NCI-H1436 treated with DMSO at 0.1 percent for 48 hours (cell line): ENCODE data around the gene ETV6.
A peak's percentile ranks its signal among the peaks of the same experiment; 100 is the strongest.

ENCODE experiments used
- DNase-seq: peaks from one replicate; lab custom pipeline; 2025; lab: John Stamatoyannopoulos, UW

ETV6 gene

DNA sequence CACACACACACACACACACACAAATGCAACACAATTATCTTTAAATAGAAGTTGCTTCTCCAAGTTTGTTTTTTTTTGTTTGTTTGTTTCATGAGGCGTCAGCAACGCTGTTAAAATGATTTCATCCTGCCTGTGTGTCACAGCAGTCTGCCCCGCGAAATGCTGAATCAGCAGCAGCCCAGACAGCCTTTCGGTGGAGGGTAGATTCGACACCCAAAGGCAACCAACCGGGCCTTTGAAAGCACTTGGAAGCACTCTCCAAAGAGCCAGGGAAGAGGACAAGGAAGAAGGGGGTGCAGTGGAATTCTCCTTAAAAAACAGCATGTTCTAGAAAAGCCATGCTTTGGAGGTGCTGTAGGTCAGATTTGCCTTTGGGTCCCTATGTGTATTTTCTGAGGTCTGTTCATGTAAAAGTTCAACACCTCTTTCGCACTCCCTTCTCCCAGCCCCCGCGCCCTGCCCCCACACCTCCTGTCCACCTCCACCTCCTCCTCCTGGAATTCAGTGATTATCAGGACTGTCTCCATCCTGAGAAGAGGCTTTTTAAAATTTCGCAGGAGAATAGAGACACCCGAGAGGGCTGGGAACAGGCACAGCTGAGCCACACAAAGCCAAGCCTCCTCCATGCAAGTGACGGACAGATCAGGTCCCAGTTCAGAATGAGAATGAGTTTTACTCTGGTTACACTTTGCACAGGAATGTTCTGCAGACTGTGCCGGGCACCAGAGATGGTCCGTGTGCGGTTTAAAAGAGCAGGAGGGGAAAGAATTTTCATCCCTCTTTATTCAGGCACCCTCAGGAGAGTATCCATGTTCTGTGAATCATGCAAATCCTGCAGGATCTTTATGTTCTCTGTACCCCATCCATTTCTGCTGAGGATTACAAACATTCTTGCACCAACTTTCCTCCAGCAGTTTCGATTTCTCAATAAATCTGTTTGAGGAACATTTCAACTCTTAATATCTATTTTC lies 177.9 kb downstream of the ETV6 start:
- no peak for DNase-seq

DNA sequence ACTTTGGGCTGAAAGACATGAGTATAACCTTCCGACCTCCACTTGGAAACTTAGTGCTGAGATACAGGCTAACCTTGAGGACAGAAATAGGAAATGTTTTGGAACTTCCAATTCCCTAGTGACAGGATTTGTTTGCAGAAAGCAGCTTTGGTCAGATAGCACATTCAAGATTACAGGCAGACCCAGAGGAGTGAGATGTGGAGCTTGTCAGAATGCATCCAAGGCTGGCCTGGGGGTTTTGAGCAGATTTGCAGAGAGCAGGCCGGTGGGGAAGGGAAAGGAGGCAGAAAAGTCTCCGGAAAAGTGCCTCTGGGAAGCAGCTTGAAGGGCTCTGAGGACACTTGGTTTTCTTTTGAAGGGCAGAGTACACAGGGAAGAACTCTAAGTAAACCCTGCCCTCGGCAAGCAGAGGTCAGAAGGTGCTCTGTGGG lies 180.3 kb downstream of the ETV6 start:
- DNase-seq, result no peak

DNA sequence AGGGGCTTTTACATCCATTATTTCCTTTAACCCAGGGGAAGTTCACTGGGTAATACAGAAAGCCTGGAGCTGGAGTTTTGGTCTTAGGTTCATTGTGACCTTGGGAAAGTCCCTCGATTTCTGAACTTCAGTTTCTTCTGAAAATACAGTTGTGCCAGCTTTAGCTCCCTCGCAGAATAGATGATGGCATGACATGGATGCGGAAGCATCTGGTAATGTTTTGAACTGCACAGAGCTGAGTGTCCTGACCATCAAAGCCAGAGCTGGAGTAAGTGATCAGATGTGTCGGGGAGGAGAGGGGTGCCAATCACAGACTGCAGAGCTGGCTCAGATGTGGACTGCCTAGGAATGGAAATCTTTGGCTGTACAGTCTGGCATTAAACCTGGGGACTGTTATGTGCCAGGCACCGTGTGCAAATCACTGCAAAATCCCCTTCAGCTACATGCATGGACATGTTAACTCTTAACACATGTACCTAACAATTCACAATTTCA lies 180.9 kb downstream of the ETV6 start:
- no peak for DNase-seq

DNA sequence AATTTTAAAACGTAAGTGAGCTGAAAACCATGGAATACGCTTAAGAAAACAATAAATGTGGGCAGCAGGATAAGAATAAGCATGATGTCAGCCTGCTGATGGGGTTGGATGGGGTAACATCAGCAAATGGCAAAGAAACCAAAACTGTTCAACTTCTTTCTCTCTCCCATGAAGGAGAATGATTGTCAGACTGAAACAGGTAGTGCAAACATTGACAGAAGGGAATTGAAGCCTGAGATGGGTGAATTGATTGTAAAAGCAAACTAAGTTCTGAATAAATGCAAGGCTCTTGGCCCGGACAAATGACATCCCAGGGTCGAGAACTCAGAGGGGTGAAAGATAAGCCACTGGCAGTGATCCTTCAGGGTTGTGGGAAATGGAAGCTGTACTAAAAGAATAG lies 182.6 kb downstream of the ETV6 start:
- DNase-seq, result no peak

DNA sequence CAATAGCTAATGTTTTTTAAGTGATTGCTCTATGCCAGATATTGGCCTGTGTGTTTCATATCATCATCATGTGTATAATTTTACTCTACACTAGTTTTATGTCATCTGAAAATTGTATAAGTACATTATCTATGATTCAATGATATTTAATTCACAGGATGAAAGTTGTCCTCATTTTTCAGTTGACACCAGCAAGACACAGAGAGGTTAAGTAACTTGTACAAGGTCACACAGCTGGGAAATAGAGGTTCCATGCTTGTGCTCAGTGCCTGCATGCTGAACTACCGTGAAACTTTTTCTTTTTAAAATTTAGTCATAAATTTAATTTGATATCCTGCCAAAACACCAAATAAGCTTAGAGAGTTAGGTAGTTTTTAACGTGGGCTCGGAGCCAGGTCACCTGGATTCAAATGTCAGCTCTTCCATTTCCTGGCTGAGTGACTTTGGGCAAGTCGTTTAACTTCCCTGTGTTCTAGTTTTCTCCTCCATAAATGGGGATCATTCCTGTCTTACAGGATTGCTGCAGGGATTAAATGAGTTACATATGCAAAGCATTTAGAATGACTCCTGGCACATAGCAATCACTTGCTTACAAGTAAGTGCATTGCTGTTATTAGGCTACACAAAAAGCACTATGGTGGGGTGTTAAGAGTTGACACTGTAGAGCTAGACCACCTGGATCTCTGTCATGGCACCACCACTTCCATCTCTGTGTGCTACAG lies 183.9 kb downstream of the ETV6 start:
- DNase-seq, result no peak

DNA sequence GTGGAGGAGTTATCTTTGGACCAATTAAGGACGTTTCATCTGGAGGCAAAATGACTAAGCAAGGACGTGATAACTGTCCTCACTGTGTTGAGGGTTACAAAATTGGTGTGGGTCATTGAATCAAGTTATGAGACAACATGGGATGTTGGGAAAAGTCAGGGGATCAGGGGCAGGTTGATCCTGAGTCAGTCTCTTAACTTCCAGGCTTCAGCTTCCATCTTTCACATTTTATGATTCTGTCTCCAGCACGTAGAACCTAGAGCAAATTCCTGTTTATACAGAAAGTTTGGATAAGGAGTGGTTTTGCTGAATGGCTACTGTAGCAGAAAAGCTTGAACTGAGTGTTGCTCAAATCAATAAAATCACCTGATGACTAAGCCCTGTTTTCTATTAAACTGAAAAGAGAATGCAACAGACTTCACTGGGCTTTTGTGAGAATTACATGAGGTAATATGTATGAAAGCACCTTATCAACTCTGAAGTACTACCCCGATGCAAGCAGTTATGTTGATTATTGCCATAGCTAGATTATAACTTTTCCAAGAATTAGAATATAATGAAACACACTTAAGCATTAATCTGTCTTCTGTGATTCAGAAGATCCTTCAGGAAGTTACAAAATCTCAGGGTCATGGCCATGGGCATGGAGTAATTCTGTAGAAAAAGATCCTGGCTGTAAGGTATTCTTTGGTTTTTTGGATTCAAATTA lies 184.8 kb downstream of the ETV6 start:
- no peak for DNase-seq

DNA sequence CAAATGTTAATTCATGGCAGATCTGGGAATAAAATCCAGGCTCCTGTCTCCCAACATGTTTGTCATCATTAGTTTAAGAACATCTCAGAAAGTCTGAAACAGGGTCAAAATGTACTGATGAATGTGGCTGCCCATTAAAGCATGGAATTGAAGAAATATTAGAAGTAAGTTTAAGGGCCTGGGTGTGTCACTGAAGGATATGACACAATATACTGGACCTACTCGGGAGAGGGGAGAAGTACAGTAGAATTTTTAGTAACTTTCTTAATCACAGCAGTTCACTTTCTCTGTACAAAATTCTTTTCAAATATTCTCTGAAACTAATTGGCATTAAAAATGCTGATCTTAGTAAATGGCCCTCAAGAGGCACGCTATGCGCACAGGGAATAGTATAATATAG lies 185.5 kb downstream of the ETV6 start:
- no peak for DNase-seq

DNA sequence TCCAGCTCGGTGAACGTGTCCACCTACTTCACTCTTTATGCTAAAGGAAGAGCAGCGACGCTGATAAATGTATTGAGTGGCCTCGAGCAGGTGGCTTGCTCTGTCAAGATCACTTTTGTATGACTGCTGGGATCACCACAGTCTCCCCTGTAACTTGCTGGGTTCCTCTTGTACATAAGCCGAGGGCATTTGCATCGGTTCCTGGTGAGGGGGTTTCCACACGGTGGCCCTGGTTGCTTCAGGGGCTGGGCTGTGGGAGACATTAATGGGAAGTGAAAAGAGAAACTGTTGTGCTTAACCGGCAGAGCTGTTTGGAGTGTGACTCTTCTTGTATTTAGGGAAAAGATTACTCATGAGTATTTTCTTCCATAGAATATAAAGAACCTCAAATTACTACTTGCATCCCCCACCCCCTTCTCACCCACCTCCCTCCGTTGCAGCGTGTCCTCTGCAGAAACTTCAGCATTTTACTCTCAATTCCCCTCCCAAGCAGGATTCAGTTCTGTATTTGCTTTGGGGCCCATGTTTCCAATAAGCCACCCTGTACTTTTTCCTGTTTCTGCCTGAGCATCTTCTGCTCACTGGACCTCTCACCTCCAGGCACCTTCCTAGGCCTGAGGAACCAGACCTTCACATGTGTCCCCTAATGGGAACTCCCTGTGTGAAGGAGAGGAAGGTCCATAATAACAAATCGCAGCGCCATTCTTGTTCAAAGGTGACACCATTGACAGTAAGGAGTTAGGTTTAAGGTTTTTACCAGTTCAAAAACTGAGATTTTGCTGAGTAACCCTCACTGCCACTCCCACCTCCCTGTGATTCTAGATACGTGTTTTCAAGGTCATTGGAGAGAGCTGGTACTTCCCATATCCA lies 187.0 kb downstream of the ETV6 start:
- no peak for DNase-seq

DNA sequence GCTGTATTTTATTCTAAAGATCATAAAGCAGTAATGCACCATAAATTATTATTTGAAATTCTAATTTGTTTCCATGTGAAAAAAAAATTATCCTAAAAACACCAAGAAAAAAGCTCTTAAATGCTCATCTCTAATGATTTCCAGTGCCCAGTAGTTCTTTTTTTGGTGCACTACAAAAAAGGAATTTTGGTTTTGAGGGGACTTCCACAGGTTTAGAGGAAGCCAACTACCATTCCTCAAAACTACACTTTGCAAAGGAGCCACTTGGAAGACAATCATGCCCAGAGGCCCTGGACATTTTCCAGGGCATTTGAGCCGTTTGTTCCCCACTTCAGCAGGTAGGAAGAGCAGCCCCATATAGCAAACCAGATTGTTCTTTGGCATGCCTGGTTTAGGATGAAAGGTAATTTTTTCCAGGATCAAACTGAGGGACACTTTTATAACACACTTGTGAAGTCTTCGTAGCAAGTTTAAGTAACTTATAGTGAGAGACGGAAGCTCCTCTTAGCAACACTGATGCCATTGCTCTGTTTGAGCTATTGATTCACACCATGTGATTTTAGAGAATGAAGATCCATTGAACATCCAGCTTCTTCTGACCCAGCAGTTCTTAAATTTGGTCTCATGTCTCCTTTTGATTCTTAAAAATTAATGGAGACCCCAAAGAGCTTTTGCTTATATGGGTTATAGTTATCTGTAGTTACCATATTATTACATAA lies 187.9 kb downstream of the ETV6 start:
- no peak for DNase-seq

DNA sequence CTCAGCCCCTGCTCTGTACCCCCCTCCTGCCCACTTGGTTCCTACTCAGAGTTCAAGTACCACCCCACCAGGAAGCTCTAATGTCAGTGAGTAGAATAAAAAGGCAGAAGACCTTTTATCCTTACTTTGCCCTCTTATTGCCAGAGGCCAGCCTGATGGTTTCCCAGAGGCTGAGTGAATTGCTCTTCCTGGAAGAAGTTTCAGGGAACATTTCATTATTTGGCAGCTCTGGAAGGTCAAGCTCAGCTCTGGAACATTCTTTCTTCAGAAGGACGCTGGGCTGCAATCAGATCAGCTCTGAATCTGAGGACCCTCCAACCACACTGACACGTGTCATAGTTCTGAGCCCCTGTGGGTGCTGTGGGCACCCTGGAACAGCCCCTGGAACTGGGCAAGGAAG lies 188.9 kb downstream of the ETV6 start:
- DNase-seq, result no peak

DNA sequence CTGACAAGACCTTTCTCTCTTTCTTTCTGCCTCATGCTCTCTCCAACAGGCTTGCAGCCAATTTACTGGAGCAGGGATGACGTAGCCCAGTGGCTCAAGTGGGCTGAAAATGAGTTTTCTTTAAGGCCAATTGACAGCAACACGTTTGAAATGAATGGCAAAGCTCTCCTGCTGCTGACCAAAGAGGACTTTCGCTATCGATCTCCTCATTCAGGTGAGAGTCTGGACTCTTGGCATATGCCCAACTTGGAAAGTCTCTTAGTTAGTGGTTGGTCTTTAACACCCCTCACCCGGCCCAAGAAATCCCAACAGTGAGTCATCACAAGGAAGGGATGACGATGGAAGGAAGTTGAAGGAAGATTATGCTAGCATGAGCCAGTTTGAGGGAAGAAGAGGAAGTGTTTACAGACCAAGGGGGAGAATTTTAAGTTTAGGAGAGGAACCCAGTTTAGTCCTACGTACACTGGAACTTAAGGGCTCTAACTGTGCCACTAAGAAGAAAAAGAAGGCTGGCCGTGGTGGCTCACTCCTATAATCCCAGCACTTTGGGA lies 189.7 kb downstream of the ETV6 start:
- peak; percentile 55 for DNase-seq

DNA sequence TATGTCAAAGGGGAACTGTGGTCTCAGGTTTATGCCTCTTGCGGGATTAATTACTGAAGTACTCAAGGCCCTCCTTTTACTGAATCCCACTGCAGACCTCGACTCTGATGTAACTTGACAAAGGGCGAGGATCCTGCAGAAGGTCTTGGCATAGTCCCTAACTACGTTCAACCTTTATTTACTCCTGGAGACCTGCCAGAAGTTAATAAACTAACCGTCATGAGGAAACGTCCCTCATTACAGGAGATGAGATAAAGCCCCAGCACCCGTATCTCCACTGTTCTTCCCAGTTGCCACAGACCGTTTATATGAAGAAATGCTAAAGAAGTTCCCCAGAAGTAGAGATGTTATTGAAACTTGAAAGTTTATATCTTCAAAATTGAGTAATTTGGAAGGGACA lies 190.9 kb downstream of the ETV6 start:
- DNase-seq, result peak; percentile 49

DNA sequence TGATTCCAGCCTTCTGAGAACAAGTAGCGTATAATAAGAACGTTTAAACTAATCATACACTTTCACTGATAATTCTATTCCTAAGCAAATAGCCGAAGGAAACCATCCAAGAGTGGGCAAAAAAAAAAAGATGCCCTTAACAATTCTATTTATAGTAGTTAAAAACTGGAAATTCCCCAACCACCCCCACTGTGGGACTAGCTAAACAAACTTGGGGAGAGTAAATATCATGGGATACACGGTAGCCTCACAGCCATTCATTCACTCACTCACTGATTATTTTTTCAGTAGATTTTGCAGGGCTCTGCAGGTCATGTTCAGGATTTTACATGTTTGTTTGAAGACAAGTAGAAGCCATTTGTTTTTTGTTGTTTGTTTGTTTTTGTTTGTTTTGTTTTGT lies 197.0 kb downstream of the ETV6 start:
- no peak for DNase-seq

DNA sequence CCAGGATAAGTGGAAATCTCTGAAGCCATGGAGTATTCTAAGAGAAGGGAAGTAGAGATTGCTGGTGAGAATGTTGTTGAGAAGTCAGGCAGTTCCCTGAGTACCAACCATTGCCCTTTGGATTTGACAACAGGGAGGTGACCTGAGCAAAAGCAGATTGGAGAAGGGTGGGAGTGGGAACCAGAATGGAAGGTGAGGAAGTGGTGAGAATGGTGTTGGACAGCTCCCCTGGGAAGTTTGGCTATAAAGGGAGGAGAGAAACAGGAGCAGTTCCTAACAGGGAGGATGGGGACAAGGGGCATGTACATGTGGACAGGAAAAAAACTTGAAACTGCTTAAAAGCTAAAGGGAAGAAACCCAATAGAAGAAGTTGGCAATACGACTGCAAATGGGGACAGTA lies 198.1 kb downstream of the ETV6 start:
- no peak for DNase-seq

DNA sequence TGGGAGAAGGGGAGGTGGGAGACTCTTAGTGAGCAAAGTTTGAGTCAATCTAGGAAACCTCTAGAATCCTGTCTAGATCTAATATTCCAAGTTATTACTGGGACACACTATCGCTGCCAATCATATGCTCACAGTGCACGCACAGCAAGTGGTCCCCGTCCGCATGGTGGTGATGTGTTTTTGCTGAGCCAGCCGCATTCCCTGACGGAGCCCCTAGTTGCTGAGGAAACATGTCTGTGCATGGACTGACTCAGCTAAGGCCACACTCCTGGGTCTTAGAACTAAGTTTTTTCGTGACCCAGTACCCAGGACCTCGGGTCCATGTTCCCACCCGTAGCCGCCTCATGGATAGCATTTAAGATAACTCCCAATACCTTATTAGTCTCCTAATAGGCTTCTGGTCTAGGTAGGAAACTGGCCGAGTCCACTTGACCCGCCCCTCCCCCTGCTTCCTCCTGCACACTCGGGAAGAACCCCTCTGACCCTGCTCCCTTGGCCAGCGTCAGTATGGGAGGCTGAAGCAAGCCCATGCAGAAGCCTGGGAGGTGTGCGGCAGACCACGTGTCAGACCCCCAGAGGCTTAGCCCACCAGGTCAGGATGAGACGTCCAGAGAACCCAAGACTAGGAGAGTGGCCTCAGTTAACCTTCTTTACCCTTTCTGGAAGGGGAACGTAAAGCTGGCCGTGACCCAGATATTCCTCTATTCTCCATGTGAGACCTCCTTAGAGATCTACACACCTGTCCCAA lies 200.5 kb downstream of the ETV6 start:
- no peak for DNase-seq

DNA sequence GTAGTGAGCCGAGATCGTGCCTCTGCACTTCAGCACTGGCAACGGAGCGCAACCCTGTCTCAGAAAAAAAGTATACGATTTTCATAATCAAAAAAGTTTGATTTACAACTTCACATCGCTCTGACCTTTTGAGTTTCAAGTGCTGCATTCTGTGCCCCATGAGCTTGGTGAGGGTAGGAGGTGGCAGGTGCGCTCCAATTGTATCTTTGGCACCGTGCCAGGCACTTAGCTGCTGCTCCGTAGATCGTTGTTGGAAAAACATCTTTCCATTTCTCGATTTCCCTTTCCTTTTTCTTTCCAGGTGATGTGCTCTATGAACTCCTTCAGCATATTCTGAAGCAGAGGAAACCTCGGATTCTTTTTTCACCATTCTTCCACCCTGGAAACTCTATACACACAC lies 203.7 kb downstream of the ETV6 start:
- DNase-seq, result peak; percentile 53

DNA sequence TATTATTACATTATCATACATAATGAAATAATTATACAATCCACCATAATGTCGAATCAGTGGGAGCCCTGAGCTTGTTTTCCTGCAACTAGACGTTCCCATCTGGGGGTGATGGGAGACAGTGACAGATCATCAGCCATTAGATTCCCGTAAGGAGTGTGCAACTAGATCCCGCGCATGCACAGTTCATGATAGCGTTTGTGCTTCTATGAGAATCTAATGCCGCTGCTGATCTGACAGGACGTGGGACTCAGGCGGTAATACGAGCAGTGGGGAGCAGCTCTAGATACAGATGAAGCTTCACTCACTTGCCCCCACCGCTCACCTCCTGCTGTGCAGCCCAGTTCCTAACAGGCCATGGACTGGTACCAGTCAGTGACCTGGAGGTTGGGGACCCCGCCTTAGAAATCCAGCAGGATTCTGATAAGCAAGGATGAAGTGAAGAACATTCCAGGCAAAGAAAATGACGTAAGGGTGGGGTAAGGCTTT lies 204.6 kb downstream of the ETV6 start:
- no peak for DNase-seq

DNA sequence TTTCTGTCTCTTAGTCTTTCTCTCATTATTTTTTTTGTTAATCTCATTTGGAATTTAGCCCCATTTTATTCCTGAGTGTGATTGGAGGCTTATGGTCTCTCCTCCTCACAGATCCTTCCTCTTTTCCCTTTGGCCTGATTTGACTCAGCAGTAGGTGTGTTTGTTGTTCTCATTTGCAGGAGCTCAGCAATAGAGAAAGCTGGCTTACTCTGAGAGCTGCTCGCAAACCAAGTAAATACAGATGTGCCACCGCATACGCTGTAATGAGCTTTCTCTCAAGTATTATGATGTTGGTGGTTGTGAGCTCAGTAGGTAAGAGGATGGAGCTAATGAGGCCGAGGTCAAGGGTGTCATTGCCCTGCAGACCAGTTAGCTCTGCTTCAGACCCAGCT lies 206.5 kb downstream of the ETV6 start:
- peak; percentile 60 for DNase-seq

DNA sequence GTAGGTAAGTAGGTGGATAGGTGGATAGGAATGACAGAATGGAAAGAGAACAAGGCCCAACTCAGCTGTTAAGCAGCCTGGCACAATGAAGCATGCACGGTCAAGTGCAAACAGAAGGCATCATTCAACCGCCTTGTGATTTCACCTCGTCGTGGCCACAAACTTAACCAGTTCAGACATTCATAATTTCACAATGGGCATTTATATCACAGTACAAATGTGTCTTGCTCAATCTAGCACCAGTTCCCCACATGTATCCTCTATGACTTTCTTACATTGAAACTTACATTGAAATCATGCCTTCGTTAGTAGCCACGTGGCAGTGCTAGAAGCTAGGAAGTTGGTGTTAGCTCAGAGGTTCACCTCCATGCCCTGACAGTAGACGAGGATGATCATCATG lies 207.5 kb downstream of the ETV6 start:
- no peak for DNase-seq
